B cell (primary cell): ENCODE measurements around the gene RUFY4. TPM values are rescaled to one million over a fixed set of nuclear protein-coding genes. Genes with fewer than 3 reads are reported as not detected.

Source experiments
- ATAC-seq: fragments of 200-7000 bp; cut with Tn5 transposase; one replicate; pipeline ENCODE4 v1.10.0; 2021; ENCODE audit warnings: low read depth, mild to moderate bottlenecking, moderate number of reproducible peaks, moderate library complexity
- CTCF ChIA-PET: fragments of 350-600 bp; sonication (Branson Sonifier 250); formaldehyde crosslinking; loops from one replicate; lab custom pipeline; 2021; ENCODE audit warnings: antibody characterized with exemption, inconsistent platforms; lab: Charles Lee
- POLR2A ChIA-PET: fragments of 350-600 bp; sonication (Branson Sonifier 250); formaldehyde crosslinking; loops from one replicate; lab custom pipeline; 2021; ENCODE audit warnings: antibody characterized with exemption; lab: Charles Lee
- DNase-seq: peaks from one replicate; pipeline ENCODE4 v3.0.0; 2013
- H2AFZ ChIP-seq: 2 replicates; pipeline ENCODE4 v1.6.1; 2012; ENCODE audit warnings: mild to moderate bottlenecking, low read depth, low read length; ENCODE audit not compliant: insufficient read depth, poor library complexity, severe bottlenecking
- H3K27ac ChIP-seq, 2 donors: 1 replicate in 1 of 2; 2 replicates in 1 of 2; pipeline ENCODE4 v1.5.1; 2012 to 2013; ENCODE audit warnings: low read length in 2 of 2, mild to moderate bottlenecking in 2 of 2, moderate library complexity in 1 of 2
- H3K27me3 ChIP-seq, 4 experiments: fragments of 200-600 bp in 1 of 4; sonication (generic) in 1 of 4; replicated peaks in 1 of 4; 1 replicate in 2 of 4; 2 replicates in 2 of 4; pipeline versions ENCODE4 v1.6.1 to v1.7.0; 2013 to 2016; ENCODE audit warnings: low read length in 3 of 4, mild to moderate bottlenecking in 2 of 4, mixed read lengths in 1 of 4, moderate library complexity in 1 of 4; ENCODE audit not compliant: insufficient read depth in 4 of 4, control insufficient read depth in 3 of 4; ENCODE audit errors: control extremely low read depth in 1 of 4
- H3K36me3 ChIP-seq, 2 experiments: replicated peaks in 1 of 2; 1 replicate in 1 of 2; 2 replicates in 1 of 2; pipeline versions ENCODE4 v1.6.1 to v1.7.1; 2013; ENCODE audit warnings: low read length in 1 of 2; ENCODE audit not compliant: insufficient read depth in 2 of 2, control insufficient read depth in 1 of 2; ENCODE audit errors: control extremely low read depth in 1 of 2, extremely low read depth in 1 of 2
- H3K4me1 ChIP-seq, 2 donors: fragments of 200-600 bp in 1 of 2; sonication (generic) in 1 of 2; 1 replicate in 1 of 2; 2 replicates in 1 of 2; pipeline versions ENCODE4 v1.5.1 to v1.6.1; 2013 to 2017; ENCODE audit warnings: low read length in 2 of 2; ENCODE audit not compliant: control insufficient read depth in 2 of 2, insufficient read depth in 2 of 2
- H3K4me2 ChIP-seq: replicated peaks from 2 replicates; pipeline ENCODE3; 2012; ENCODE audit warnings: mild to moderate bottlenecking, low read depth, low read length; ENCODE audit not compliant: poor library complexity, severe bottlenecking
- H3K4me3 ChIP-seq, 5 experiments: fragments of 200-600 bp in 1 of 5; sonication (generic) in 1 of 5; 1 replicate in 3 of 5; 2 replicates in 2 of 5; pipeline versions ENCODE4 v1.5.1 to v1.7.0; 2011 to 2016; ENCODE audit warnings: low read length in 4 of 5, mild to moderate bottlenecking in 4 of 5, low read depth in 2 of 5, control low read depth in 1 of 5, moderate library complexity in 1 of 5; ENCODE audit not compliant: insufficient read depth in 1 of 5; ENCODE audit errors: control extremely low read depth in 1 of 5, extremely low read depth in 1 of 5
- H3K79me2 ChIP-seq: fragments of 200-600 bp; sonication (generic); one replicate; pipeline ENCODE4 v1.6.0; 2016; ENCODE audit warnings: low read length; ENCODE audit not compliant: control insufficient read depth, insufficient read depth
- H3K9ac ChIP-seq: fragments of 200-600 bp; sonication (generic); 2 replicates; pipeline ENCODE4 v1.6.1; 2017; ENCODE audit warnings: mild to moderate bottlenecking, low read length, moderate library complexity
- H3K9me3 ChIP-seq, 3 donors: one replicate each; pipeline versions ENCODE4 v1.6.1 to v1.7.1; 2013; ENCODE audit warnings: low read length in 2 of 3; ENCODE audit not compliant: control insufficient read depth in 2 of 3, insufficient read depth in 1 of 3; ENCODE audit errors: control extremely low read depth in 1 of 3
- H4K20me1 ChIP-seq: 2 replicates; pipeline ENCODE4 v1.6.0; 2012; ENCODE audit warnings: mild to moderate bottlenecking, low read length; ENCODE audit not compliant: insufficient read depth, control insufficient read depth, poor library complexity, severe bottlenecking
- H3K27ac Mint-ChIP-seq: one replicate; pipeline ENCODE4 v1.8.0; 2021; ENCODE audit warnings: mixed read lengths
- H3K27me3 Mint-ChIP-seq: one replicate; pipeline ENCODE4 v1.8.0; 2021; ENCODE audit warnings: mixed read lengths
- H3K4me1 Mint-ChIP-seq: one replicate; pipeline ENCODE4 v1.8.0; 2021; ENCODE audit warnings: mixed read lengths
- H3K4me3 Mint-ChIP-seq: one replicate; pipeline ENCODE4 v1.8.0; 2021; ENCODE audit warnings: mixed read lengths
- H3K9me3 Mint-ChIP-seq: one replicate; pipeline ENCODE4 v1.8.0; 2022; ENCODE audit warnings: mixed read lengths; ENCODE audit not compliant: insufficient read depth
- CTCF ChIP-seq: fragments of 200-600 bp; IDR thresholded peaks from one replicate; pipeline ENCODE4 v1.8.0; 2022; ENCODE audit warnings: antibody characterized with exemption, mild to moderate bottlenecking
- EZH2 ChIP-seq: IDR thresholded peaks from 2 replicates; pipeline ENCODE4 v1.6.1; 2012; ENCODE audit warnings: borderline replicate concordance, low read depth, mild to moderate bottlenecking, moderate library complexity, low read length; ENCODE audit not compliant: insufficient read depth, poor library complexity, severe bottlenecking
- WGBS: methylation state at CpG from one replicate; pipeline ENCODE4 v1.1.5; 2013; ENCODE audit warnings: missing lambda C conversion rate; ENCODE audit not compliant: insufficient coverage; 5-methylcytosine and 5-hydroxymethylcytosine counted together
- intact Hi-C: fragments of 100-400 bp; cut with micrococcal nuclease; formaldehyde crosslinking; loops from one replicate; pipeline ENCODE4 v1.10.0; 2022
- polyA plus RNA-seq: library from polyadenylated mRNA; depleted of rRNA; stranded (reverse); fragments of >200 nt; gene quantifications from 2 replicates; pipeline ENCODE4 v1.2.3, GENCODE V29; 2012
- total RNA-seq, 2 donors: library from RNA; stranded (reverse); fragments of 120-200 nt in 1 of 2; gene quantifications; 1 replicate in 1 of 2; 2 replicates in 1 of 2; pipeline versions ENCODE4 v1.2.3 to v1.2.4, GENCODE V29; 2013 to 2022

RUFY4 gene
- total and polyA plus RNA-seq, 2 donors (not counting 1 experiment from before 2014, with no cell fraction given): 0.34 TPM; not detected in 1

- no peak for ATAC-seq
- POLR2A ChIA-PET: no interaction called here
Observed at GRCh38 chr2:218060950-218061660, 7.9 kb upstream of the RUFY4 start.

More at GRCh38 chr2:218060950-218061660, 7.9 kb upstream of the RUFY4 start:
- H3K4me1 Mint-ChIP-seq: peaks cover 11% of the 10 kb centered on the region
- H3K4me3 Mint-ChIP-seq: no peak overlapping the region
- H3K79me2 ChIP-seq: no peaks in the 10 kb centered on the region
- no peaks in the 10 kb centered on the region for H3K9me3 Mint-ChIP-seq
- H3K27me3 ChIP-seq: peaks cover 0 to 7% (median 0%) of the 10 kb centered on the region in 4 experiments
- H3K27ac ChIP-seq: no peak overlapping the region
- H4K20me1 ChIP-seq: no peaks in the 10 kb centered on the region
- H3K36me3 ChIP-seq: no peaks in the 10 kb centered on the region
- DNase-seq: no peak
- H3K4me2 ChIP-seq: no peak overlapping the region
- H3K9ac ChIP-seq: no peak overlapping the region
- peaks cover 26% of the 10 kb centered on the region for H3K27me3 Mint-ChIP-seq
- no peak overlapping the region for H2AFZ ChIP-seq
- intact Hi-C loops: no loop called here
- H3K9me3 ChIP-seq: no peaks in the 10 kb centered on the region
- no peak overlapping the region for H3K4me3 ChIP-seq
- H3K4me1 ChIP-seq: peaks cover 3 to 12% of the 10 kb centered on the region in 2 donors
- WGBS: 91% methylated on average over 7 of the region's 7 CpGs
- H3K27ac Mint-ChIP-seq: no peak overlapping the region
- CTCF ChIA-PET: no interaction called here
- TF ChIP-seq CTCF (no peak), EZH2 (no peak)
